Amniotic stem cell (primary cell): ENCODE measurements around the gene EBLN2.
"Not testable (repeated sequence)": the region's sequence is repeated elsewhere in the genome, so short reads cannot be mapped to it uniquely, and the experiment has no call there.

Source experiments
- DNase-seq: peaks from one replicate; lab custom pipeline; 2025; lab: John Stamatoyannopoulos, UW

The EBLN2 gene

GRCh38 chr3:73060302-73060723, 1.1 kb upstream of the EBLN2 start:
- DNase-seq, result no peak

DNA sequence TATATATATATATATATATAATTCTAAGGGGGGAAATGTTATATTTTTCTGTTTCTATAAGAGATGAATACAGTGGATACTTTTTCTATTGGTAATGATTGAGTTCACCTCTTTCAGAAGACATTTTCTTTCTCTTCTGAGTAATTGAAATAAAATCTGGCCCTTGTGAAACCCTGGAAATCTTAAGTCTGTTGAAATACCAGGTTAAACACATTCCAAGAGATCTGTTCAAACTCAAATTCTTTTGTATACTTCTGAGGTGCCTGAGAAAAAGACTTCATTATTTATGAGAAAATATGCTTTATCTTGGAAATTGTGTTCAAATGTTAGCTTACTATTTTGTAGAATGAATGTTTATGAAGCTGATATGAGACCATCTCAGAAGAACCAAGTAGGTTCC, 4.8 kb downstream of the EBLN2 start:
- not testable (repeated sequence) for DNase-seq

DNA sequence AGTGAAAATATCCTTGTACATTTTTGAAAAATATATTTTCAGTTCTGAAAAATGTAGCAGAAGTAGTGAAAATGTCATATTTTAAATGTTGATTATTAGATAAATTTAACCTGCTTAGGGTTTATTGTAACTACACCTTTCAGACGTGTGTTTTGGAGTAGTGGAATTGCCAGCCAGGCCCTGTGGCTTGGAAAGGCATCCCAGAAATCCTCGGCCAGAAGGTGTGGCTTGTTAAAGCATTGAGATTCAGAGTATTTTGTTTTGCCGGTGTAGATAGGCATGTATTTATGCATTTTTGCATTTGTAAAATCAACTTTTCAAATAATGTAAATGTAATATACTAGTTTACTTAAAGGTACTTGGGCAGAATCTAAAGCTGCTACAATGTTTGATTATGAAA, 7.0 kb downstream of the EBLN2 start:
- no peak for DNase-seq

DNA sequence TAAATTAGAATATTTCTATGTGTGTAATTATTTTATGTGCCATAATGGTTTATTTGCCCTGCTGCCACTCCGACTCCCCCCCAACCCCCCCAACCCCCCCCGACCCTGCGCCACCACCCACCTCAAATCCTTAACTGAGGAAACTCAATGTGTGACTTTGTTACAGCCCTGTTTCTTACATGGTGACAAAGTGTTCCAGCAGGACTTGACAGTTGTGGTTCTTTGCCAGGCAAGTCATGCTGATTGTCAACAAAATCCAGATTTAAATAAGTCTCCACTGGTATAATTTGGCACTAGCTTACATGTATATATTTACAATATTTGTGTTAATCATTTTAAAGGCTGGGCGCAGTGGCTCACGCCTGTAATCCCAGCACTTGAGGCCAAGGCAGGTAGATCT, 7.7 kb downstream of the EBLN2 start:
- no peak for DNase-seq

GRCh38 chr3:73069775-73070444, 8.5 kb downstream of the EBLN2 start:
- DNase-seq, result no peak

GRCh38 chr3:73070675-73071575, 9.5 kb downstream of the EBLN2 start:
- peak; percentile 41 for DNase-seq

- no peak for DNase-seq
These were observed 10.5 kb downstream of the EBLN2 start for GRCh38 chr3:73071952-73072351.

DNA sequence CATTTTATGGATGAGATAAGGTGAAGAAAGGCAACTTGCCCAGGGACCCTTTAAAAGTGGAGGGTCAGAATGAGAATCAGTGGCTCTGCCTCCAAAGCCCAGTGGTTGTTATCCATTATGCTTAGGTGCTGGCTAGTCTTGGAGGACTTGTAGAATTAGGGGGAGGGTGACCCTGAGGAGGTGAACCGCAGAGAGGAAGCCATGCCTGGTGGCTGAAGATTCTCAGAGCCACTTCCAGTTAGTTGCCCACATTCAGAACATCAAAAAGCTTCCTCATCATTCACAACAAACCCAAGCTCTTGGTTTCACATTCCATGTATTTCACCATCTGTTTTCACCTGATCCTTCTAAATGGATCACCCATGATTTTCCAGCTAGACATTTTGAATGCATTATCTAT, 11.2 kb downstream of the EBLN2 start:
- DNase-seq, result no peak

- DNase-seq, result no peak
These were observed 11.7 kb downstream of the EBLN2 start for GRCh38 chr3:73073091-73073707.

DNA sequence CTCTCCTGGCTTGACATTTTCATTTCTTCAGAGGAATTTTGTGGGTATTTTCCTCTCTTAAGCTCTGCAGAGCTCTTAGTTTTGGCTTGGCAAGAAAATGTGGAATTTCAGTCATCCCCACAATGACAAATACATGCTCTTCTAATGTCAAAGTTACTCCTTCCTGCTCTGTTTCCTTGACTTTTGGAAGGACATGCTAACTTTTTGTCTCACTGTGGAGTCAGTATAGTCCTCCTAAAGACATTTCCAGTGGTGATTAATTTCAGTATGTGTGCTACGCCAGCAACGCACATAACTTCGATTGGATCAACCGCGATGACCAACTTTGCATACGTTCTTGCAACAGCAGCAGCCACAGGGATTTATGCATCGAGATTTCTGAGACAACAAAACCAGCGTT, 13.3 kb downstream of the EBLN2 start:
- no peak for DNase-seq

- DNase-seq, result no peak
These were observed 18.9 kb downstream of the EBLN2 start for GRCh38 chr3:73080216-73080966.

- no peak for DNase-seq
These were observed 19.7 kb downstream of the EBLN2 start for GRCh38 chr3:73081140-73081539.

DNA sequence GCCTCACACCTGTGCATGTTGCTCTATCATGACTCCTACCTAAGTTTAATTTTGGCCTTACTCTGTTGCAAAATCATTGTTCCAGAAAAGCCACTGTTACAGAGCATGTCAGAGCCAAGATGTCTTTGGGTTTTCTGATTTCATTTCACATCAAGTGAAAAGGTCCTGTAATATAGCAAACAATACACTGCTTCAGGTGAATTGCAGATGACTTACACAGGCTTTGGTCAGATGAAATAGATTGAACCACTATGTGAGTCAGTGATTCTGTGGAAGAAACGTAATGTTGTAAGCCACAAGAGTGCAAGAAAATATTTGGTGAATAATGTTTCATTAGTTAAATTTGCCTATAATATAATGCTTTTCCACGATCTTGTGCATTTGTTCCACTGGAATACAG, 22.7 kb downstream of the EBLN2 start:
- DNase-seq, result no peak

DNA sequence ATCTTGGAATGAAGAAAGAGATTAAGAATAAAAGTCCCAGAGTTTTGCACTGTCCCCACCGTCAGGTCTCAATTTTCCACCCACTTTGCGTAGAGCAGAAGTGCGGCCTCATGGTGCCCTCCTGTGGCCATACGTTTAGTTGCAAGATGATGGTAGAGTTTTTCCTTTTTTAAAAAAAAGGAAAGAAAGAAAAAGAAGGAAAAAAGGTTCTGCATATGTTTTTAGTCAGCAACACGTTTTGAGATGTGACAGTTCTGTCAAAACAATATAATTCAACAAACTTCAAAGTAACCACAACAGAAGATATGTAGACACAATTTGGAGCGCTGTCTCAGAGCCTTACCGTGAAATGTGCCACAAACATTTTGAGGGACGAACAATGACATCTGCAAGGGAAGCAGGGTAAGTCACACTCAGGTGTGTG, 24.6 kb downstream of the EBLN2 start:
- no peak for DNase-seq

DNA sequence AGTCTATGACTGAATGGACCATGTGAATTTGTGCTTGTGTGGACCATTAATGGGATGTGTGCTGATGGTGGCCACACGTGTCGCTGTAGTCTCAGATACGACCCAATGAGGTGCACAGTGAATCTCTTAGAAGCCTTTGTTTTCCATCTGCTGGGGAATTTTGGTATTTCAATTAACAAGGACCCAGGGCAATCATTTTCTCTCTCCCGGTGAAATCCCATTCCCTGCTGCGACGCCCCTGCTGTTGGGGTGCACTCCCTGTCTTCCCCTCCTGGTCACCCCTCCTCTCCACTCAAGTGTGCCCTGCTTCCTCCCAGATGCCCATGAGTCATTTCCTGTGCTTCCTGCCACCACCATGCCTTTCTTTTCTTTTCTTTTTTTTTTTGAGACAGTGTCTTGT, 32.7 kb downstream of the EBLN2 start:
- no peak for DNase-seq

- DNase-seq, result no peak
These were observed 33.5 kb downstream of the EBLN2 start for GRCh38 chr3:73094951-73095350.

GRCh38 chr3:73096169-73096568, 34.7 kb downstream of the EBLN2 start:
- no peak for DNase-seq

DNA sequence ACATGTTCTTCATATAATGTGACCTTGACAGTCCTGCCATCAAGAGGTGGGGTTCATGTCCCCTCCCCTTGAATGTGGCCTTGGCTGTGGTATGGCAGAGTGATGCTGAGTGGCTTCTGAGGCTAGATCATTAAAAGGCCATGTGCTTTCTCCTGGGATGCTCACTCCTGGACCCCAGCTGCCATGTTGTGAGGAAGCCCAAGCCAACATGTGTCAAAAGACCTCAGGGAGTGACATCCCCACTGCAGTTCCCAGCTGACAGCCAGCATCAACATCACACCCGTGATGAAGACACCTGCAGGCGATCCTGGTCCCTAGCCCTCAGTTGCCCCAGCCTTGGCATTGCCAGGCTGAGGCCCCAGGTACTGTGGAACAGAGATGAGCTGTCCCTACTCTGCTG, 36.6 kb downstream of the EBLN2 start:
- no peak for DNase-seq

- no peak for DNase-seq
These were observed 37.4 kb downstream of the EBLN2 start for GRCh38 chr3:73098873-73099272.

- peak; percentile 77 for DNase-seq
These were observed 39.5 kb downstream of the EBLN2 start for GRCh38 chr3:73100741-73101559.

DNA sequence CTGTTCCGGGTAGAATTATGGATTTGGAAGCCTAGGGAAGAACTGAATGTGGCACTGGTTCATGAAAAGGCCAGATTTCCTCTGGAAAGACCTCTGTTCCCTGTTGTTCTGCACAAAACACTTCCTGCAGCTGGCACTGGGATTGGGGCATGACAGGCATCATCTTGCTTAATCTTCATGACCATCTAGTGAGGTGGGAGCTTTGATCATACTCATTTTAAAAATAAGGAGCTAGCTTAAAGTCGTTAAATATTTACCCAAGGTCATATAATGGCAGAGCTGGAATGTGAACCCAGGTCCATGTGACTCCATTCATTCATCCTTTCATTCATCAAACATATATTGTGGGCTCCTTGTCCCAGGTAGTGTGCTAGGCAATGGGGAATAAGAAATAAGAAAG, 40.4 kb downstream of the EBLN2 start:
- DNase-seq, result no peak
